GM19023 (cell line): ENCODE data around the gene RGL2.
"Not testable (repeated sequence)": the region's sequence is repeated elsewhere in the genome, so short reads cannot be mapped to it uniquely, and the experiment has no call there.

ENCODE experiments used
- ATAC-seq: cut with Tn5 transposase; IDR thresholded peaks from one replicate; pipeline ENCODE4 v1.9.1; 2021; ENCODE audit warnings: mild to moderate bottlenecking, moderate library complexity; ENCODE audit not compliant: unreplicated experiment

Gene RGL2

GRCh38 chr6:33294086-33294823 lies 4.5 kb downstream of the RGL2 start:
- no peak for ATAC-seq

GRCh38 chr6:33292996-33293682 lies 5.6 kb downstream of the RGL2 start:
- no peak for ATAC-seq

GRCh38 chr6:33290459-33290858 lies 8.3 kb downstream of the RGL2 start:
- ATAC-seq, result no peak

GRCh38 chr6:33289784-33290315 lies 8.9 kb downstream of the RGL2 start:
- ATAC-seq, result no peak

- peak; percentile 92 for ATAC-seq
Observed at GRCh38 chr6:33288921-33289783, 9.6 kb downstream of the RGL2 start, which contains the start of the genes PFDN6 and WDR46. TSS of gene PFDN6 (plus strand) at chr6:33289601. CDS start at chr6:33289857, 256 bp downstream. TSS of gene WDR46 (minus strand) at chr6:33289239. CDS start at chr6:33289170, 69 bp downstream.

- no peak for ATAC-seq
Observed at GRCh38 chr6:33288141-33288920, 10.4 kb downstream of the RGL2 start.

- ATAC-seq, result no peak
Observed at GRCh38 chr6:33286946-33287914, 11.5 kb downstream of the RGL2 start.

GRCh38 chr6:33285214-33285613 lies 13.5 kb downstream of the RGL2 start:
- not testable (repeated sequence) for ATAC-seq

GRCh38 chr6:33280539-33280938 lies 18.2 kb downstream of the RGL2 start:
- no peak for ATAC-seq

- ATAC-seq, result no peak
Observed at GRCh38 chr6:33279971-33280511, 18.7 kb downstream of the RGL2 start.

GRCh38 chr6:33279257-33279695 lies 19.5 kb downstream of the RGL2 start:
- no peak for ATAC-seq

- no peak for ATAC-seq
Observed at GRCh38 chr6:33278810-33279209, 19.9 kb downstream of the RGL2 start.

GRCh38 chr6:33278392-33278741 lies 20.4 kb downstream of the RGL2 start:
- ATAC-seq, result no peak

- peak; percentile 23 for ATAC-seq
Observed at GRCh38 chr6:33277663-33278391, 20.9 kb downstream of the RGL2 start.

- ATAC-seq, result peak; percentile 59
Observed at GRCh38 chr6:33276864-33277662, 21.7 kb downstream of the RGL2 start, which contains the start of gene B3GALT4. TSS of gene B3GALT4 (plus strand) at chr6:33277123. CDS start at chr6:33277420, 297 bp downstream.

- ATAC-seq, result no peak
Observed at GRCh38 chr6:33276581-33276863, 22.2 kb downstream of the RGL2 start.

GRCh38 chr6:33275795-33276580 lies 22.8 kb downstream of the RGL2 start:
- ATAC-seq, result not testable (repeated sequence)
